GM18517 (cell line): ENCODE data around the gene TIPRL.
"Not testable (repeated sequence)": the region's sequence is repeated elsewhere in the genome, so short reads cannot be mapped to it uniquely, and the experiment has no call there.

Experiments
- ATAC-seq: cut with Tn5 transposase; IDR thresholded peaks from one replicate; pipeline ENCODE4 v1.9.1; 2021; ENCODE audit warnings: mild to moderate bottlenecking, moderate library complexity; ENCODE audit not compliant: unreplicated experiment

Gene TIPRL

DNA sequence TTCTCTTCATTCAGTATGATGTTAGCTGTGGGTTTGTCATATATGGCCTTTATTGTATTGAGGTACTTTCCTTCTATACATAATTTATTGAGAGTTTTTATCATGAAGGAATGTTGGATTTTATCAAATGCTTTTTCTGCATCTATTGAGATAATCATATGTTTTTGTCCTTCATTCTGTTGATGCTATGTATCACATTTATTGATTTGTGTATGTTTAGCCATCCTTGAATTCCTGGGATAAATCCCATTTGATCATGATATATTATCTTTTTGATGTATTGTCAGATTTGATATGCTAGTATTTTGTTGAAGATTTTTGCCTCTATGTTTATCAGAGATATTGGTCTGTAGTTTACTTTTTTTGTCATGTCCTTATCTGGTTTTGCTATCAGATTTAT lies 21.1 kb upstream of the TIPRL start:
- ATAC-seq, result no peak

DNA sequence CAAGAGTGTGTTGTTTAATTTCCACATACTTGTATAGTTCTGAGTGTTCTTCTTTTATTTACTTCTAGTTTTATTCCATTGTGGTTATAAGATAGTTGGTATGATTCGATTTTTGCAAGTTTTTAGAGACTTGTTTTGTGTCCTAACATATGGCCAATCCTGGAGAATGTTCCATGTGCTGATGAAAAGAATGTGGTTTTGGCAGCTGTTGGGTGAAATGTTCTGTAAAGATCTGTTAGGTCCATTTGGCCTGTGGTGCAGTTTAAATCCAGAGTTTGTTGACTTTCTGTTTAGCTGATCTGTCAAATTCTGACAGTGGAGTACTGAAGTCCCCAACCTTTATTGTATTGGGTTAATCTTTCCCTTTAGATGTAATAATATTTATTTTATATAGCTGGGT lies 19.5 kb upstream of the TIPRL start:
- no peak for ATAC-seq

DNA sequence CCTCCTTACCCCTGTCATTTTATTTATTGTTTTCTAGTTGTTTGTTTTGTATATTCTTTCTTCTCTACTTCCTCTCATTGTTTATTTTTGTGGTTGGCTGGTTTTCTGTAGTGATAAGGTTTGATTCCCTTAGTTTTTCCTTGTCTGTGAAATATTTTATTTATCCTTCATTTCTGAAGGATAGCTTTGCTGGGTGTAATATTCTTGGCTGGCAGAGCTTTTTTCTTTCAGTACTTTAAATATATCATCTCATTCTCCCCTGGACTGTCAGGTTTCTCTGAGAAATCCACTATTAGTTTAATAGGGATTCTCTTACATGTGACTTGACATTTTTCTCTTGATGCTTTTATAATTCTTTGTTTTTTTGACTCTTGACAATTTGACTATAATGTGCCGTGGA lies 18.8 kb upstream of the TIPRL start:
- ATAC-seq, result no peak

DNA sequence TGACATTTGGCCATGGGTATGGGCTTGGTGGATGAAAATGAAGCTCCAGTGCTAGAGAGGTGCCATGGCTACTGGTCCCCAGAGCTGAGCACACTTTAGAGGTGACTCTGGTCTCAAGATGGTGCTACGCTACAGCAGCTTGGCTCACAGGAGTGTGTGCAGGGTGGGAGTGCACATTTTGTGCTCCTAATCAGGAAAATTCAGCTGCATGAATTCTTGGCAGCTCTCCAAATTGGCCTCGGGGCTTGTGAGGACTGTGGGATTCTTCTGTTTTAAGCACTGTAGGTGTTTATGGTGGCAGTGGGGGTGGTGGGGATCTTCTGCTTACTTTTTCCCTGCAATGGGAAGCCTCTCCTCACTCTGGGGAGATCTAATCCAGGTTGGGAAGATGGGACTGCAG lies 17.3 kb upstream of the TIPRL start:
- ATAC-seq, result no peak

GRCh38 chr1:168163670-168164069 lies 15.1 kb upstream of the TIPRL start:
- ATAC-seq, result no peak

GRCh38 chr1:168164771-168165170 lies 14.0 kb upstream of the TIPRL start:
- no peak for ATAC-seq

DNA sequence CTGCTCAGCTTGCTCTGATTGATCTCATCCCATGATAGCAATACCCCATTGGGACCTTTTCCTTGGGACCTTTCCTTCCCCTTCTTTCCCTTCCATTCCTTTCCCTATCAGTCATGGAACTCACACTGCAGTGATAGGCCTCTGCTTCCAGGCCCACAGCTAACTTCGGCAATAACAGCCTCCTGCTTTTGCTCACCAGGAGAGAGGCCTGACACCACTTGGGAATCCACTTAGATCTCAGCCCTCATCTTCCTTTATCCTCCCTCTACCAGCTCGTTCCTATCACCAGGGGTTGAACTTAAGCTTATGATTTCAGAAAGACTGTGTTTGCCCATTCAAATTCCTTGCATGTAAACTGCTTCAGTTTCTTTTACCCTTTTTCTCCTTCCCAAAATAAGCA lies 11.0 kb upstream of the TIPRL start:
- no peak for ATAC-seq

- ATAC-seq, result no peak
Observed at GRCh38 chr1:168170564-168171508, 7.9 kb upstream of the TIPRL start.

DNA sequence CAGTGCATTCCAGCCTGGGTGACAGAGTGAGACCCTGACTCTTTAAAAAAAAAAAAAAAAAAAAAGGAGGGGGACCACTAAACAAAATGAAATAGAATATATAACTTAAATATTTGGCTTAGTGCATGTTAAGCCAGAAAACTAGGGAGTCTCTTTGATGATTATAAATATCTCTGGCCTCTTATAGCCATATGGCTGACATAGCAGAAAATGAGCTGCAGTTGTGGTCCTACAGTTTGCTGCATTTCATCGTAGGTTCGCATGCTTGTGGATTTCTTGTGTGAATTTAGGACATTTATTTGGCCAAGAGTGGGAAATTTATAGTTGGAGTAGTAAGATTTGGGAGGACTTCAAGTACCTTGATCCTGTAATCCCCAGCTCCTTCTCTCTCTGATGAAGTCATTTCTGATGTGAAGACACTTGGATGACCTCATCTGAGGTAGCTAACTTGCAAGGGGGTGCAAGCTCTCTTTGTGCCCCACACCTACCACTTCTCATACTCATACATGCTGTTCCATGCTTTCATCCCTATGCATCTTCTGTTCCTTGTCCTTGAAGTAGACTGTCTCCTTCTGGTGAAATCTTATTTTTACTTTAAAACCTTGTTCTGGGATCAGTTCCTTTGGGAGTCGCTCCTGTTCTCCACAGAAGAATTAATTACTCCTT lies 6.4 kb upstream of the TIPRL start:
- no peak for ATAC-seq

DNA sequence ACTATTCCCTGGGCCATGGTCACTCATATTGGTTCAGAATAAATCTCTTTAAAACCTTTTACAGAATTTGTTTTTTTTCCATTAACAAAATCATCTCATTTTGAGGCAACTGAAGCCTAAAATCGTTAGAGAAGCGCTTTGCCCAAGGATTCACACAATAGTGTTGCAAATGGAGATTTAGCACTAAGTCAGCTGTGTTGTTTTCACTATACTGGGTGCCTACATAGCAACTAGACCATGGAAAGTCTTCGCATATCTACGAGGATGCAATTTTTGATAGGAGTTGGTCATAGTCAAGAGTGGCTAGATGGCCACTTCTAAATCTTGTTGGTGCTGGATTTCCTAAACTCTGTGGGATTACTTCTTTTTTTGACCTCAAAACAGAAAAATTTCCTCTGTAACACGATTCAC lies 530 bp upstream of the TIPRL start:
- no peak for ATAC-seq

DNA sequence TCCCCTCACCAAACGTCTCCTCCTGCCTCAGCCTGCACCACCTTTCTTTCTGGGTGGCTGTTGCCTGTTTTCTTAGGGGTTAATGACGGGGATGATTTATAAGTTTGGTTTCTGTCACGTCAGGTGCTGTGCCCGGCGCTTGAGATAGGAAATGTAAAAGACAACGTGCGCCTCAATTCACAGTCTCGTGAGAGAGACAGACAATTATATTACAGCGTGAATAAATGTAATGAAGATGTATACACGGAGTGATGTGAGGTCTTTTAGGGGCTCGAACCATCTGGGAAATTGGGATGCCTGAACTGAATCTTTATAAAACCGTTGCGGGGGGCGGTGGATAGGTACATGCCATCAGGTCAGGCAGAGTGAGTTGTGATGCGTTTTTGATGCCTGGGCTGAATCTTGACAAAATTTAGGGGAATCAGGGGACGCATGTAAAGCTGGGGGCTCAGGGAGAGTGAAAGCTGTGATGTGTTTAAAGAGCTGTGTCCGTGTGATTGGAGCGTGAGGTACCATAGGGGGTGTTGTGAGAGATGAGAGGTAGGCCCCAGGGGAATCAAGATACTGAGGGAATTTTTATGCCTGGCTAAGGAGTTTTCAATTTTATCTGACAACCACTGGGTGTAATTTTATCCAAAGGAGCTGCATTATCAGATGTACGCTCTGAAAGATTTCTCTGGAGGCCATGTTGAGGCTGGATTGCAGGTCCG lies 831 bp downstream of the TIPRL start:
- ATAC-seq, result no peak

DNA sequence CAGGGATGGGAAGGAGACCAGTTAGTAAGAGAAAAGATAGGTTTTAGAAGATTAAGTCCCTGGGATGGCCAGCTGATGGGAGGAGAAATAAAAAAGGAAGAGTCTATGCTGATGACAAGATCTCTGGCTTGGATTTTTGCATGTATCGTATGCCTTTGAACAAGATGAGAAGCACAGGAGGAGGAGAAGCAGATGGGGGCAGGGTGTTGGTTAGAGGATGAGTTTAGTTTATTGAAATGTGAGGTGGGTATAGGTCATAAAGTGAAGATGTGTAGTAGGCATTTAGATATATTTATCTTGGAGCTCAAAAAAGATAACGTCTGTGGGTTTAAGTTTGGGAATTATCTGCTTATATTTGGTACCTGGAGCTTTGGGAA lies 1.4 kb downstream of the TIPRL start:
- ATAC-seq, result no peak

DNA sequence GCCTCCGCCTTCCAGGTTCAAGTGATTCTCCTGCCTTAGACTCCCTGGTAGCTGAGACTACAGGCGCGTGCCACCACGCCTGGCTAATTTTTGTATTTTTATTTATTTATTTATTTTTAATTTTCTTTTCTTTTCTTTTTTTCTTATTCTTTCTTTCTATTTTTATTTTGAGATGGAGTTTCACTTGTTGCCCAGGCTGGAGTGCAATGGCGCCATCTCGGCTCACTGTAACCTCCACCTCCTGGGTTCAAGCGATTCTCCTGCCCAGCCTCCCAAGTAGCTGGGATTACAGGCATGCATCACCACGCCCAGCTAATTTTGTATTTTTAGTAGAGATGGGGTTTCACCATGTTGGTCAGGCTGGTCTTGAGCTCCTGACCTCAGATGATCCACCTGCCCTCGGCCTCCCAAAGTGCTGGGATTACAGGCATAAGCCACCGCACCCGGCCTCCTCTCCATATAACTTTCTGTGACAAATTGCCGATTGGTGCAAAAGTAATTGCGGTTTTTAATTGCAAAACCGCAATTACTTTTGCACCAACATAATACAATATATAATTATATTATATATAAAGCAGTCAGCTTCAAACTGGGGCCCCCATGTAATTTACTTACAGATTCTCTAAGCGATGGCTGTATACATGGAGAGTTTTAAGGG lies 2.4 kb downstream of the TIPRL start:
- ATAC-seq, result not testable (repeated sequence)

DNA sequence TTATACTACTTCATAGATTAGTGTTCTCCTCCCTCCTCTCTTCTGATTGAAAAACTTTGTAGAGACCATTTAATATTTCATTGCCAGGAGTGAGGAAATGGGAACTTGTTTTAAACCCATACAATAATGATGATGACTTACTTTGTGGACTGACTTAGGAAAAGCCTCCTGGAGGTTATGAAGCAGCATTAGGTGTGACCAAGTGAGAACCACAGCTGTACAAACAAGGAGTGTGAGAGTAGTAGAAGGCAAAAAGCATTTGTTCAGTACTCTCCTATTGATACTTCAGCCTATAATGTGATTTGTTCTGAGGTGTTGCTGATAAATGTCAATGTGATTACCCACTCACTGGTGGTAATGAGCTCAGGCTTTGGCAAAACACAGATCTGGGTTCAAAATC lies 8.4 kb downstream of the TIPRL start:
- no peak for ATAC-seq

GRCh38 chr1:168190403-168190802 lies 11.6 kb downstream of the TIPRL start:
- ATAC-seq, result no peak

GRCh38 chr1:168195199-168196135 lies 16.7 kb downstream of the TIPRL start:
- no peak for ATAC-seq

DNA sequence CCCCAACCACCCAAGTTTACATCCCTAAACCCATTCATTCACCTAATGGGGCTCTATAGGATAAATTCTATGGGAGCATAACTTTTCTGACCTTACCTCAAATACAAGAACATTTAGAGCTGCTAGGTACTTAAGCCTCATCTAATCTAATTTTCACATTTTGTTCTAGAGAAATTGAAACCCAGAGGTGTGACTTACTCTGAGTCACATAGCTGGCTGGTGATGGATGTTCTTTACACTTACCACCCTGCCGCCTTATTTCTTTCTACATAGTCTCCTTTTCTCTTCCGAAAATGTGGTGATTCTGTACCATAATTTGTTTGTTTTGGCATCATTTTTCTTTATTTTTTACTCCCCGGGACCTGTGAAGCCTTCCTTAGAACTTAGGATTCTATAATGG lies 20.3 kb downstream of the TIPRL start:
- no peak for ATAC-seq

DNA sequence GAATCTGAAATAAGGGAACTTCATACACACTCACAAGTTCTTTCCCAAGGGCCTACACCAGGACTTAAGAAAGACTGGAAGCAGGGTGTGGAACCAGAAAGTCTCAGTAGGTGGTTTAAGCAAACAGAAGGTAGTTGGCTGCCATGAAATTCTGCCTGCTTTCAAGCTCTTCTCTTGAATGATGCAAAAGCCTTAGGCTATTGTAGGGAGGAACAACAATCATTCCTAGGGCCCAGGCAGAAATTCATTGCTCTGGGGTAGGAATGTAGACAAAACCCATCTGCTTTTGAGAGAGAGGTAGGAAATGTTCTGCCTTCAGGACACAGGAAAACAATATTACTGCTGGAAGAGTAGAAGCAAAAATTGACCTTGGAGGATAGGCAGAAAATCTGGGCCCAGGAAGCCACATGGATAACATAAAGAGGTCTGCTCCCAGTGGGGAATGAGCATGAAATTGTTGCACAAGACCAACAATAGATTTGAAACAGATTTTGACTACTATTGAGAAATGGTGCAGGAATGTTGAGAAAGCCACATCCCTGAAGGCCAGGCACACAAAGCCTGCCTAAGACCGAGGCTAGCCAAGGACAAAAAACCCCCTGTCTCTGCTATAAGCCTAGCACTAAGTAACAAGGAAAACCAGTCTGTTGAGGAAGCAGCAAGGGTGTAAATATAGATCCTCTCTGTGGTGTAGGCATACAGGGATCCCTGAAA lies 24.3 kb downstream of the TIPRL start:
- no peak for ATAC-seq

DNA sequence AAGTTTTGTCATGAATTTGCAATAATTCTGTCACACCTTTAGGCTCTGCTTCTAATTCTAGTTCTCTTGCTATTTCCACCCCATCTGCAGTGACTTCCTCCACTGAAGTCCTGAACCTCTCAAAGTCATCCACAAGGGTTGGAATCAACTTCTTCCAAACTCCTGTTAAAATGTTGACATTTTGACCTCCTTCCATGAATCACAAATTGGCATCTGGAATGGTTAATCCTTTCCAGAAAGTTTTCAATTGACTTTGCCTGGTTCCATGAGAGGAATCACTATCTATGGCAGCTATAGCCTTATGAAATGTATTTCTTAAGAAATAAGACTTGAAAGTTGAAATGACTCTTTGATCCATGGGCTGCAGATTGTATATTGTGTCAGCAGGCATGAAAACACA lies 27.3 kb downstream of the TIPRL start:
- ATAC-seq, result no peak
